Prostate gland (tissue), 2 donors: ENCODE data around the gene ZNF415. TPM values are rescaled to one million over a fixed set of nuclear protein-coding genes. Genes with fewer than 3 reads are reported as not detected.
A peak's percentile ranks its signal among the peaks of the same experiment; 100 is the strongest.

Experiments used
- DNase-seq: peaks from one replicate; pipeline ENCODE4 v3.0.0-alpha.2; 2019; ENCODE audit warnings: low spot score
- H3K27ac ChIP-seq, 2 donors: fragments of 200-600 bp; sonication (generic); 2 replicates each; pipeline ENCODE4 v1.5.1; 2017 to 2019
- H3K27me3 ChIP-seq: fragments of 200-600 bp; sonication (generic); replicated peaks from 2 replicates; pipeline ENCODE4 v1.5.1; 2019; ENCODE audit not compliant: insufficient read depth
- H3K36me3 ChIP-seq, 2 donors: fragments of 200-600 bp; sonication (generic); 1 replicate in 1 of 2; 2 replicates in 1 of 2; pipeline versions ENCODE4 v1.5.1 to v1.8.1; 2017 to 2019
- H3K4me1 ChIP-seq: fragments of 200-600 bp; sonication (generic); replicated peaks from 2 replicates; pipeline ENCODE4 v1.5.1; 2019
- H3K4me3 ChIP-seq, 2 donors: fragments of 200-600 bp; sonication (generic); 2 replicates each; pipeline ENCODE4 v1.5.1; 2017 to 2019
- H3K9me3 ChIP-seq: fragments of 200-600 bp; sonication (generic); 2 replicates; pipeline ENCODE4 v1.5.1; 2017
- POLR2A ChIP-seq: fragments of 450-650 bp; IDR thresholded peaks from one replicate; pipeline ENCODE4 v1.6.1; 2016; ENCODE audit warnings: antibody characterized with exemption, mild to moderate bottlenecking
- POLR2AphosphoS5 ChIP-seq: sonication (generic); formaldehyde crosslinking; IDR thresholded peaks from one replicate; pipeline ENCODE4 v1.6.1; 2017; ENCODE audit warnings: antibody characterized with exemption
- WGBS: methylation state at CpG from one replicate; pipeline ENCODE4 v1.1.5; 2018; 5-methylcytosine and 5-hydroxymethylcytosine counted together
- intact Hi-C: fragments of 100-400 bp; cut with DNase I; formaldehyde crosslinking; loops from one replicate; pipeline ENCODE4 v1.14.2; 2022
- total RNA-seq, 2 donors: library from RNA; depleted of rRNA; stranded (reverse); fragments of >200 nt; gene quantifications; one replicate each; pipeline ENCODE4 v1.1.0, GENCODE V29; 2016
- TF ChIP-seq, protein P1 (sequence below), 4 experiments: fragments of 200-600 bp in 2 of 4; fragments of 450-650 bp in 2 of 4; sonication (generic) in 2 of 4; IDR thresholded peaks; 1 replicate in 3 of 4; 2 replicates in 1 of 4; pipeline ENCODE4 v1.5.1; 2016 to 2019; ENCODE audit warnings: antibody characterized with exemption in 4 of 4, mild to moderate bottlenecking in 2 of 4, moderate library complexity in 2 of 4

ZNF415 gene
- total RNA-seq, 2 donors from 2014 or later: 13.7 to 22.8 TPM

DNA sequence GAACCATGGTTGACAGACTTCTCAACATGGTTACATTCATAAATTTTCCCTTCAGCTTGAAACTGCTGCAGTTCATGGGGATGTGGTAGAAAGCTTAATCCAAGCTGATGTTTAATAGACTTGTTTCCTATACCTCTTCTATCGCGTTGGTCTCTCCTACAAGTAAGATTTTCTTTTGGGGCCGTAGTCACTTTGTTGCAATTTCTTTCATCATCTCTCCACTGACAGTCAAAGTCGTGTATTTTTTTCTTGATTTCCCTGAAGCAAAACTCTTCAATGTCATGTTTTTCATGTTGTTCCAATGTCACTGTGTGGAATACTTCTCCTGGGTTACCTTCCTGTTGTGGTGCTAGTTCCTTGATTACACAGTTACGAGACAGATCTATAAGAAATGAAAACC, 23.2 kb downstream of the ZNF415 start:
- intact Hi-C loops: loop anchor here (10.0 kb wide), 1 partner anchor 45 kb away; the partner anchor contains the start of gene ZNF347
- no peaks in the 10 kb centered on the region for H3K4me1 ChIP-seq
- H3K4me3 ChIP-seq: no peak overlapping the region
- WGBS: 94% methylated on average over 5 of the region's 5 CpGs
- H3K27me3 ChIP-seq: no peaks in the 10 kb centered on the region
- no peak overlapping the region for H3K27ac ChIP-seq
- H3K36me3 ChIP-seq: peaks cover 0 to 7% of the 10 kb centered on the region in 2 donors
- no peaks in the 10 kb centered on the region for H3K9me3 ChIP-seq
- no peak for TF ChIP-seq POLR2AphosphoS5
- no peak for TF ChIP-seq POLR2A
- TF ChIP-seq, protein P1, sequence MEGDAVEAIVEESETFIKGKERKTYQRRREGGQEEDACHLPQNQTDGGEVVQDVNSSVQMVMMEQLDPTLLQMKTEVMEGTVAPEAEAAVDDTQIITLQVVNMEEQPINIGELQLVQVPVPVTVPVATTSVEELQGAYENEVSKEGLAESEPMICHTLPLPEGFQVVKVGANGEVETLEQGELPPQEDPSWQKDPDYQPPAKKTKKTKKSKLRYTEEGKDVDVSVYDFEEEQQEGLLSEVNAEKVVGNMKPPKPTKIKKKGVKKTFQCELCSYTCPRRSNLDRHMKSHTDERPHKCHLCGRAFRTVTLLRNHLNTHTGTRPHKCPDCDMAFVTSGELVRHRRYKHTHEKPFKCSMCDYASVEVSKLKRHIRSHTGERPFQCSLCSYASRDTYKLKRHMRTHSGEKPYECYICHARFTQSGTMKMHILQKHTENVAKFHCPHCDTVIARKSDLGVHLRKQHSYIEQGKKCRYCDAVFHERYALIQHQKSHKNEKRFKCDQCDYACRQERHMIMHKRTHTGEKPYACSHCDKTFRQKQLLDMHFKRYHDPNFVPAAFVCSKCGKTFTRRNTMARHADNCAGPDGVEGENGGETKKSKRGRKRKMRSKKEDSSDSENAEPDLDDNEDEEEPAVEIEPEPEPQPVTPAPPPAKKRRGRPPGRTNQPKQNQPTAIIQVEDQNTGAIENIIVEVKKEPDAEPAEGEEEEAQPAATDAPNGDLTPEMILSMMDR (IDR thresholded peaks at IDR 0.05): no peak
- DNase-seq: no peak

GRCh38 chr19:53103234-53104203, 29.2 kb downstream of the ZNF415 start, which contains the start of gene ZNF160:
Gene ZNF160 (minus strand): TSS chr19:53103422. CDS start chr19:53086276, 17,146 bp downstream.
- Histone ChIP-seq H3K4me3 (peak within 1 kb of the TSS; percentile 73 to 77), H3K4me1 (peaks cover 6% of the 10 kb centered on the region), H3K9me3 (no peaks in the 10 kb centered on the region), H3K27me3 (no peaks in the 10 kb centered on the region), H3K27ac (peak within 1 kb of the TSS; percentile 83 to 85), H3K36me3 (no peaks in the 10 kb centered on the region)
- peak; percentile 98 for DNase-seq
- WGBS: 2% methylated on average over 54 of the region's 67 CpGs
- TF ChIP-seq POLR2A (peak; percentile 91), POLR2AphosphoS5 (peak; percentile 95)
- TF ChIP-seq, protein P1 (IDR thresholded peaks at IDR 0.05): no peak
- intact Hi-C loops: loop anchor here (10.0 kb wide), 1 partner anchor 51 kb away; the partner anchor contains the start of gene ZNF347

DNA sequence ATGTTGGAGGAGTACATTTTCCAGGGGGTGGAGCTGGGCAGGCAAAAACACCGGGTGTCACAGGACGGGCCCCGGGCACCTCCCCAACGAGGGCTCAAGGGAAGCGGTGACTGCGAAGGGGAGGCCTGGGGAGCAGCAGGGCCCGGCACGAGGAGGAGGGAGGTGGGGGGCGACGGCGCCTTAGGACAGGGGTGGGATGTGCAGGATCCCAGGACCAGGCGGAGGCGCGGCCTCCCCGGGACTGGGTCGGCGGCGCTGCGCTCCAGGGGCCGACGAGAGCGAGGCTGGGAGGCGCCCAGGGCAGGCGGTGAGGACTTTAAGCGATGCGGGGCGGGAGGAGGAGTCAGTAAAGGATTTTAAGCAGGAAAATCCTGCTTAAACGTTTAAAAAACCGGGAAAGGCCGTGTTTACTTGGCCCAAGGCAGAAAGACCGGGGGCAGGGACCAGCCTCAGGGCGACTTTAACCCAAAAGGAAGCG, 29.9 kb downstream of the ZNF415 start:
- Histone ChIP-seq H3K36me3 (no peaks in the 10 kb centered on the region), H3K27me3 (no peaks in the 10 kb centered on the region), H3K4me1 (peaks cover 6% of the 10 kb centered on the region), H3K27ac (peak overlapping the region; percentile 83 to 85), H3K9me3 (no peaks in the 10 kb centered on the region), H3K4me3 (peak overlapping the region; percentile 73 to 77)
- no peak for DNase-seq
- intact Hi-C loops: loop anchor here (10.0 kb wide), 1 partner anchor 52 kb away; the partner anchor contains the start of gene ZNF347
- no peak for TF ChIP-seq POLR2A
- TF ChIP-seq, protein P1 (IDR thresholded peaks at IDR 0.05): no peak
- WGBS: 0% methylated on average over 33 of the region's 33 CpGs

DNA sequence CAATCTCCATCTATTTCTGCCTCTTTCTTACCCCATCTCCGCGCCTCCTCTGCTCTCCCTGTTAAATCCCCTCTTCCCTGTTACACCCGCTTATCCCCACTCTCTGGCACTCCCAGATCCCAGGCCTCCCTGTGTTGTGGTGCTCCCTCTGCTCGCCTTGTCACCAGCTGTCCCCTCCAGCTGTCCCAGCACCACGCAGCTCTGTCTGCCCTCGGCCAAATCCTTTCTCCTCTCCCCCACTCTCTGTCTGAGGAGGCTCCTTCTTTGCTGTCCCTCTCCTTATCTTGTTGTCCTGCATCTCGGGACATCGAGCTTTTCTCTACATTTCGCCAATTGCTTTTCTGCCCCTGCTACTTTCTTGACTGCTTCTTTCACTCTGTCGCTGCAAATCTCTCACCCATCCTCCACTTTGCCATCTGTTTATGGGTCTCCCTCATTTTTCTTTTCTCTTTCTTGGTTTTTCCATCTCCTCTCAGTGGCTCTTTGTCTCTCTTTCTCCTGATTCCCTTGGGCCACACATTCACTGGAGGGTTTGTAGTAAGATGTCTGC, 30.4 kb downstream of the ZNF415 start:
- H3K4me1 ChIP-seq: peaks cover 6% of the 10 kb centered on the region
- TF ChIP-seq POLR2A: no peak
- TF ChIP-seq POLR2AphosphoS5: no peak
- TF ChIP-seq, protein P1 (IDR thresholded peaks at IDR 0.05): no peak
- intact Hi-C loops: loop anchor here (10.0 kb wide), 1 partner anchor 53 kb away; the partner anchor contains the start of gene ZNF347
- 20% methylated on average over 10 of the region's 10 CpGs for WGBS
- H3K27me3 ChIP-seq: no peaks in the 10 kb centered on the region
- no peaks in the 10 kb centered on the region for H3K9me3 ChIP-seq
- peak overlapping the region; percentile 83 to 85 for H3K27ac ChIP-seq
- peak overlapping the region; percentile 73 to 77 for H3K4me3 ChIP-seq
- no peaks in the 10 kb centered on the region for H3K36me3 ChIP-seq
- DNase-seq: no peak
